ENCODE data around the gene ZNF747. TPM values are rescaled to one million over a fixed set of nuclear protein-coding genes. Genes with fewer than 3 reads are reported as not detected.

Gene ZNF747
- total RNA-seq, 1 experiment from 2014 or later = 12.3 TPM

- intact Hi-C loops (cut with micrococcal nuclease; ENCODE audit: unreplicated experiment) = no loop called here
Observed at GRCh38 chr16:30557707-30557956, 23.0 kb upstream of the ZNF747 start.

GRCh38 chr16:30556125-30556473, 21.4 kb upstream of the ZNF747 start:
- no peak overlapping the region for H3K27ac Mint-ChIP-seq (ENCODE audit: unreplicated experiment)
- TF ChIP-seq, protein P1, sequence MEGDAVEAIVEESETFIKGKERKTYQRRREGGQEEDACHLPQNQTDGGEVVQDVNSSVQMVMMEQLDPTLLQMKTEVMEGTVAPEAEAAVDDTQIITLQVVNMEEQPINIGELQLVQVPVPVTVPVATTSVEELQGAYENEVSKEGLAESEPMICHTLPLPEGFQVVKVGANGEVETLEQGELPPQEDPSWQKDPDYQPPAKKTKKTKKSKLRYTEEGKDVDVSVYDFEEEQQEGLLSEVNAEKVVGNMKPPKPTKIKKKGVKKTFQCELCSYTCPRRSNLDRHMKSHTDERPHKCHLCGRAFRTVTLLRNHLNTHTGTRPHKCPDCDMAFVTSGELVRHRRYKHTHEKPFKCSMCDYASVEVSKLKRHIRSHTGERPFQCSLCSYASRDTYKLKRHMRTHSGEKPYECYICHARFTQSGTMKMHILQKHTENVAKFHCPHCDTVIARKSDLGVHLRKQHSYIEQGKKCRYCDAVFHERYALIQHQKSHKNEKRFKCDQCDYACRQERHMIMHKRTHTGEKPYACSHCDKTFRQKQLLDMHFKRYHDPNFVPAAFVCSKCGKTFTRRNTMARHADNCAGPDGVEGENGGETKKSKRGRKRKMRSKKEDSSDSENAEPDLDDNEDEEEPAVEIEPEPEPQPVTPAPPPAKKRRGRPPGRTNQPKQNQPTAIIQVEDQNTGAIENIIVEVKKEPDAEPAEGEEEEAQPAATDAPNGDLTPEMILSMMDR (IDR thresholded peaks at IDR 0.05; ENCODE audit: unreplicated experiment) = no peak
- H3K4me1 Mint-ChIP-seq (ENCODE audit: low read depth, unreplicated experiment) = peaks cover 17% of the 10 kb centered on the region
- CTCF ChIA-PET = no interaction called here
- H3K36me3 Mint-ChIP-seq (ENCODE audit: insufficient read depth, unreplicated experiment) = peaks cover 52% of the 10 kb centered on the region
- no peak for DNase-seq
- H3K9me3 Mint-ChIP-seq (ENCODE audit: low read depth, unreplicated experiment) = no peaks in the 10 kb centered on the region
- H3K27me3 Mint-ChIP-seq (ENCODE audit: unreplicated experiment) = no peaks in the 10 kb centered on the region
- intact Hi-C loops (cut with micrococcal nuclease; ENCODE audit: unreplicated experiment) = no loop called here
- no TSS peak for BruUV-seq (replicated peaks)
- H3K4me3 Mint-ChIP-seq (ENCODE audit: low read depth, unreplicated experiment) = peak overlapping the region; percentile 90

More at GRCh38 chr16:30557707-30557956, 23.0 kb upstream of the ZNF747 start:
- no peak for DNase-seq
- CTCF ChIA-PET = interaction anchor here (0.9 to 1.9 kb wide), 7 partner anchors 11 to 128 kb away, joined by 3 to 23 read pairs (median 3); partner anchors contain the start of genes DCTPP1 and ZNF688
- TF ChIP-seq, protein P1 (IDR thresholded peaks at IDR 0.05; ENCODE audit: unreplicated experiment) = no peak
- Mint-ChIP-seq H3K27me3 (ENCODE audit: unreplicated experiment) (no peaks in the 10 kb centered on the region), H3K27ac (ENCODE audit: unreplicated experiment) (peak overlapping the region; percentile 79), H3K4me1 (ENCODE audit: low read depth, unreplicated experiment) (peaks cover 20% of the 10 kb centered on the region), H3K36me3 (ENCODE audit: insufficient read depth, unreplicated experiment) (peaks cover 60% of the 10 kb centered on the region), H3K9me3 (ENCODE audit: low read depth, unreplicated experiment) (no peaks in the 10 kb centered on the region), H3K4me3 (ENCODE audit: low read depth, unreplicated experiment) (peak overlapping the region; percentile 90)
- BruUV-seq (replicated peaks) = TSS peak; percentile 32

- no peak for DNase-seq
- peak overlapping the region; percentile 90 for H3K4me3 Mint-ChIP-seq (ENCODE audit: low read depth, unreplicated experiment)
- H3K27ac Mint-ChIP-seq (ENCODE audit: unreplicated experiment) = no peak overlapping the region
- CTCF ChIA-PET = no interaction called here
- no peaks in the 10 kb centered on the region for H3K9me3 Mint-ChIP-seq (ENCODE audit: low read depth, unreplicated experiment)
- H3K36me3 Mint-ChIP-seq (ENCODE audit: insufficient read depth, unreplicated experiment) = peaks cover 50% of the 10 kb centered on the region
- intact Hi-C loops (cut with micrococcal nuclease; ENCODE audit: unreplicated experiment) = no loop called here
- H3K27me3 Mint-ChIP-seq (ENCODE audit: unreplicated experiment) = no peaks in the 10 kb centered on the region
- TF ChIP-seq, protein P1 (IDR thresholded peaks at IDR 0.05; ENCODE audit: unreplicated experiment) = no peak
- no TSS peak for BruUV-seq (replicated peaks)
- H3K4me1 Mint-ChIP-seq (ENCODE audit: low read depth, unreplicated experiment) = peaks cover 13% of the 10 kb centered on the region
Observed at GRCh38 chr16:30555315-30556124, 20.9 kb upstream of the ZNF747 start.

DNA sequence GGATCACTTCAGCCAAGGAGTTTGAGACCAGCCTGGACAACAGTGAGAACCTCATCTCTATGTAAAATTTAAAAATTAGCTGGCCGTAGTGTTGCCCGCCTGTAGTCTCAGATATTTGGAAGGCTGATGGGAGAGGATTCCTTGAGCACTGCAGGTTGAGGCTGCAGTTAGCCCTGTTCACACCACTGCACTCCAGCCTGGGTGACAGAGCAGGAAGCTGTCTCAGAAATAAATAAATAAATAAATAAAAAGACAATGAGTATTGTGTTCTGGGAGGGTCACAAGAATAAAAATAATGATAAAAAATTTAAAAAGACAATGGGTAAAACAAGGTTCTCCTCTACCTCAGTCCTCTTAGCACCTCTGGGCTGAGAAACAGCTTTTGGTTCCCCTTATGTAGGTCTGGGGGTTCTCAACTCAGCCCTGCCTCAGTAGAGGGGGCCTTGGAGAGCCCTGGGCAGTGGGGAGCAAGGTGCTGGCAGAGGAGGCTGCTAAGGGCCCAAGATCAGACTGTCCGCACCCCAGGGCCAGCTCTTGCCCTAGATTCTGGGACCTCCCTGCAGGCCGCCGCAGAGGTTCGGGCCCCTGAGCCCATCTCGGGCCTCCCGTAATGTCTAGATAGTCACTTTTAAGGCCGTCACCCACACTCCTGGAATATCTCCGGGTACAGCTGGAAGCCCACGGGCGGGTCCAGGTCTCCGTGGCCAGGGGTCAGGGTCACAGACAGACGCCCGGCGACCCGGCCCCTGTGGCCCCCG, 20.1 kb upstream of the ZNF747 start:
- H3K4me3 Mint-ChIP-seq (ENCODE audit: low read depth, unreplicated experiment) = no peak overlapping the region
- no peaks in the 10 kb centered on the region for H3K9me3 Mint-ChIP-seq (ENCODE audit: low read depth, unreplicated experiment)
- no TSS peak for BruUV-seq (replicated peaks)
- H3K27ac Mint-ChIP-seq (ENCODE audit: unreplicated experiment) = no peak overlapping the region
- CTCF ChIA-PET = no interaction called here
- intact Hi-C loops (cut with micrococcal nuclease; ENCODE audit: unreplicated experiment) = no loop called here
- H3K36me3 Mint-ChIP-seq (ENCODE audit: insufficient read depth, unreplicated experiment) = peaks cover 50% of the 10 kb centered on the region
- DNase-seq = no peak
- H3K27me3 Mint-ChIP-seq (ENCODE audit: unreplicated experiment) = no peaks in the 10 kb centered on the region
- TF ChIP-seq, protein P1 (IDR thresholded peaks at IDR 0.05; ENCODE audit: unreplicated experiment) = no peak
- peaks cover 13% of the 10 kb centered on the region for H3K4me1 Mint-ChIP-seq (ENCODE audit: low read depth, unreplicated experiment)

All from Calu3 (cell line).